Tibial artery (tissue), 4 donors: ENCODE measurements around the gene ROBO1.

Experiments
- DNase-seq, 2 donors: peaks; one replicate each; pipeline ENCODE4 v3.0.0-alpha.2; 2019
- H3K27ac ChIP-seq, 2 donors: fragments of 200-600 bp; sonication (generic) in 1 of 2; 1 replicate in 1 of 2; 2 replicates in 1 of 2; pipeline ENCODE4 v1.5.1; 2018 to 2019; ENCODE audit warnings: mild to moderate bottlenecking in 1 of 2
- H3K27me3 ChIP-seq, 2 donors: fragments of 200-600 bp; sonication (generic) in 1 of 2; one replicate each; pipeline versions ENCODE4 v1.5.1 to v1.6.0; 2016 to 2019
- H3K36me3 ChIP-seq, 3 donors: fragments of 200-600 bp; sonication (generic) in 2 of 3; one replicate each; pipeline ENCODE4 v1.5.1; 2016 to 2019; ENCODE audit warnings: mild to moderate bottlenecking in 2 of 3
- H3K4me1 ChIP-seq, 4 donors: fragments of 200-600 bp; sonication (generic) in 2 of 4; 1 replicate in 3 of 4; 2 replicates in 1 of 4; pipeline ENCODE4 v1.5.1; 2016 to 2019
- H3K4me3 ChIP-seq, 2 donors: fragments of 200-600 bp; sonication (generic) in 1 of 2; 1 replicate in 1 of 2; 2 replicates in 1 of 2; pipeline ENCODE4 v1.5.1; 2018 to 2019; ENCODE audit warnings: mild to moderate bottlenecking in 2 of 2
- H3K9me3 ChIP-seq, 3 donors: fragments of 200-600 bp; sonication (generic) in 1 of 3; one replicate each; pipeline ENCODE4 v1.5.1; 2016 to 2019
- CTCF ChIP-seq, 2 experiments: fragments of 200-600 bp in 1 of 2; fragments of 450-650 bp in 1 of 2; IDR thresholded peaks; one replicate each; pipeline ENCODE4 v1.5.1; 2017 to 2019; ENCODE audit warnings: antibody characterized with exemption in 2 of 2, mild to moderate bottlenecking in 1 of 2, moderate library complexity in 1 of 2
- intact Hi-C: fragments of 100-400 bp; cut with DNase I; formaldehyde crosslinking; loops from one replicate; pipeline ENCODE4 v1.15.0; 2023; ENCODE audit warnings: low total_unique reads

Gene ROBO1

GRCh38 chr3:78641703-78642102 is 1126.1 kb downstream of the ROBO1 start:
- H3K4me3 ChIP-seq, result no peak overlapping the region
- no peak overlapping the region for H3K27ac ChIP-seq
- H3K9me3 ChIP-seq, result no peaks in the 10 kb centered on the region
- no peak for DNase-seq
- no peak for TF ChIP-seq CTCF (IDR thresholded peaks at IDR 0.05)
- intact Hi-C loops, result loop anchor here (5.0 kb wide), 1 partner anchor 1599 kb away; the partner anchor contains the start of gene ROBO2
- H3K27me3 ChIP-seq, result no peaks in the 10 kb centered on the region
- peaks cover 0 to 13% (median 0%) of the 10 kb centered on the region in 3 donors for H3K36me3 ChIP-seq
- H3K4me1 ChIP-seq, result peaks cover 0 to 12% (median 0%) of the 10 kb centered on the region in 4 donors

- TF ChIP-seq CTCF (IDR thresholded peaks at IDR 0.05), result no peak
- no peak for DNase-seq
- H3K36me3 ChIP-seq, result peaks cover 0 to 21% (median 4%) of the 10 kb centered on the region in 3 donors
- H3K27me3 ChIP-seq, result no peaks in the 10 kb centered on the region
- H3K4me3 ChIP-seq, result no peak overlapping the region
- H3K27ac ChIP-seq, result no peak overlapping the region
- H3K9me3 ChIP-seq, result no peaks in the 10 kb centered on the region
- intact Hi-C loops, result no loop called here
- H3K4me1 ChIP-seq, result no peaks in the 10 kb centered on the region
Observed at GRCh38 chr3:78634316-78634715, 1133.5 kb downstream of the ROBO1 start.

GRCh38 chr3:78633626-78634025 is 1134.2 kb downstream of the ROBO1 start:
- Histone ChIP-seq H3K4me1 (no peaks in the 10 kb centered on the region), H3K4me3 (no peak overlapping the region), H3K9me3 (no peaks in the 10 kb centered on the region), H3K27me3 (no peaks in the 10 kb centered on the region), H3K36me3 (peaks cover 0 to 20% (median 11%) of the 10 kb centered on the region in 3 donors), H3K27ac (no peak overlapping the region)
- TF ChIP-seq CTCF (IDR thresholded peaks at IDR 0.05), result no peak
- intact Hi-C loops, result no loop called here
- no peak for DNase-seq

- peaks cover 0 to 18% (median 11%) of the 10 kb centered on the region in 3 donors for H3K36me3 ChIP-seq
- no peaks in the 10 kb centered on the region for H3K9me3 ChIP-seq
- DNase-seq, result no peak
- H3K4me3 ChIP-seq, result no peak overlapping the region
- H3K4me1 ChIP-seq, result no peaks in the 10 kb centered on the region
- H3K27ac ChIP-seq, result no peak overlapping the region
- intact Hi-C loops, result no loop called here
- TF ChIP-seq CTCF (IDR thresholded peaks at IDR 0.05), result no peak
- no peaks in the 10 kb centered on the region for H3K27me3 ChIP-seq
Observed at GRCh38 chr3:78632925-78633553, 1134.8 kb downstream of the ROBO1 start.

- TF ChIP-seq CTCF (IDR thresholded peaks at IDR 0.05), result no peak
- Histone ChIP-seq H3K4me1 (no peaks in the 10 kb centered on the region), H3K4me3 (no peak overlapping the region), H3K27me3 (no peaks in the 10 kb centered on the region), H3K9me3 (no peaks in the 10 kb centered on the region), H3K27ac (no peak overlapping the region), H3K36me3 (peaks cover 6 to 30% (median 11%) of the 10 kb centered on the region in 3 donors)
- DNase-seq, result no peak
- intact Hi-C loops, result no loop called here
Observed at GRCh38 chr3:78629544-78629943, 1138.3 kb downstream of the ROBO1 start.
